Nephron (organoid): Measurements from ENCODE around the gene MX2.

Source experiments
- H3K27ac Mint-ChIP-seq, 3 experiments: 2 replicates each; pipeline ENCODE4 v1.8.0; 2020; ENCODE audit warnings: mixed read lengths in 3 of 3, mild to moderate bottlenecking in 2 of 3, moderate library complexity in 1 of 3
- H3K27me3 Mint-ChIP-seq: 2 replicates; pipeline ENCODE4 v1.8.0; 2021; ENCODE audit warnings: low read depth, mild to moderate bottlenecking, moderate library complexity, mixed read lengths
- H3K36me3 Mint-ChIP-seq: 2 replicates; pipeline ENCODE4 v1.8.0; 2020; ENCODE audit warnings: low read depth, mixed read lengths
- H3K4me1 Mint-ChIP-seq: 2 replicates; pipeline ENCODE4 v1.8.0; 2020; ENCODE audit warnings: mixed read lengths
- H3K4me3 Mint-ChIP-seq, 3 experiments: 2 replicates each; pipeline ENCODE4 v1.8.0; 2020; ENCODE audit warnings: mild to moderate bottlenecking in 3 of 3, mixed read lengths in 3 of 3, moderate library complexity in 2 of 3
- H3K9me3 Mint-ChIP-seq: 2 replicates; pipeline ENCODE4 v1.8.0; 2020; ENCODE audit warnings: mixed read lengths
- TF ChIP-seq, protein P1 (sequence below), 3 experiments: fragments of 200-600 bp; sonication (generic); IDR thresholded peaks; one replicate each; pipeline ENCODE4 v1.5.0; 2021; ENCODE audit warnings: antibody characterized with exemption in 3 of 3; ENCODE audit not compliant: unreplicated experiment in 3 of 3

MX2 gene

DNA sequence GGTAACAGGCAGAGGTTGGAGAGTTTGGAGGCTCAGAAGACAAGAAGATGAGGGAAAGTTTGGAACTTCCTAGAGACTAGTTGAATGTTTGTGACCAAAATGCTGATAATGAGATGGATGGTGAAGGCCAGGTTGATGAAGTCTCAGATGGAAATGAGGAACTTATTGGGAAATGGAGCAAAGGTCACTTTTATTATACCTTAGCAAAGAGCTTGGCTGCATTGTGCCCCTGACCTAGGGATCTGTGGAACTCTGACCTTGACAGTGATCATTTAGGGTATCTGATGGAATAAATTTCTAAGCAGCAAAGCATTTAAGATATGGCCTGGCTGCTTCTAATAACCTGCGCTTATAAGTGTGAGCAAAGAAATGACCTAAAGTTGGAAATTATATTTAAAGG lies 28.1 kb upstream of the MX2 start:
- no peaks in the 10 kb centered on the region for H3K4me1 Mint-ChIP-seq
- H3K36me3 Mint-ChIP-seq: no peaks in the 10 kb centered on the region
- H3K27ac Mint-ChIP-seq: no peak overlapping the region
- peaks cover 4% of the 10 kb centered on the region for H3K27me3 Mint-ChIP-seq
- H3K4me3 Mint-ChIP-seq: no peak overlapping the region
- TF ChIP-seq, protein P1, sequence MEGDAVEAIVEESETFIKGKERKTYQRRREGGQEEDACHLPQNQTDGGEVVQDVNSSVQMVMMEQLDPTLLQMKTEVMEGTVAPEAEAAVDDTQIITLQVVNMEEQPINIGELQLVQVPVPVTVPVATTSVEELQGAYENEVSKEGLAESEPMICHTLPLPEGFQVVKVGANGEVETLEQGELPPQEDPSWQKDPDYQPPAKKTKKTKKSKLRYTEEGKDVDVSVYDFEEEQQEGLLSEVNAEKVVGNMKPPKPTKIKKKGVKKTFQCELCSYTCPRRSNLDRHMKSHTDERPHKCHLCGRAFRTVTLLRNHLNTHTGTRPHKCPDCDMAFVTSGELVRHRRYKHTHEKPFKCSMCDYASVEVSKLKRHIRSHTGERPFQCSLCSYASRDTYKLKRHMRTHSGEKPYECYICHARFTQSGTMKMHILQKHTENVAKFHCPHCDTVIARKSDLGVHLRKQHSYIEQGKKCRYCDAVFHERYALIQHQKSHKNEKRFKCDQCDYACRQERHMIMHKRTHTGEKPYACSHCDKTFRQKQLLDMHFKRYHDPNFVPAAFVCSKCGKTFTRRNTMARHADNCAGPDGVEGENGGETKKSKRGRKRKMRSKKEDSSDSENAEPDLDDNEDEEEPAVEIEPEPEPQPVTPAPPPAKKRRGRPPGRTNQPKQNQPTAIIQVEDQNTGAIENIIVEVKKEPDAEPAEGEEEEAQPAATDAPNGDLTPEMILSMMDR (IDR thresholded peaks at IDR 0.05; ENCODE audit: unreplicated experiment in 3 of 3): no peak
- peaks cover 14% of the 10 kb centered on the region for H3K9me3 Mint-ChIP-seq

DNA sequence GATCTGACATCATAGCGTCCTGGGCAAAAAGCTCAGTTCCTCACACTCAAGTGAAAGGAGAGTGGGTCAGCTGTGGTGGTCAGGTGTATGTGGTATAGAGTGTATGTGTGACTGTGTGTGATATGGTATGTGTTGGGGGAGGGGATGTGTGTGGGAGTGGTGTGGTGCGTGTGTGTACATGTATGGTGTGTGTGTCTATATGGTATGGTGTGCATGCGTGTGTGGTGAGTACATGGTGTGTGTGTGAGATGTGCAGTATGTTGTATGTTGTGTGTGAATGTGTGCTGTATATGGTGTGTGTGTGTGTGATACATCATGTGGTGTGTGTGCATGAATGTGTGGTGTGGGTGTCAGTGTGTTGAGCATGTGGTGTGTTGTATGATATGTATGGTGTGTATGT lies 24.3 kb upstream of the MX2 start:
- H3K9me3 Mint-ChIP-seq: peaks cover 19% of the 10 kb centered on the region
- no peaks in the 10 kb centered on the region for H3K36me3 Mint-ChIP-seq
- H3K4me3 Mint-ChIP-seq: no peak overlapping the region
- TF ChIP-seq, protein P1 (IDR thresholded peaks at IDR 0.05; ENCODE audit: unreplicated experiment in 3 of 3): no peak
- no peak overlapping the region for H3K27ac Mint-ChIP-seq
- H3K4me1 Mint-ChIP-seq: no peaks in the 10 kb centered on the region
- H3K27me3 Mint-ChIP-seq: peaks cover 5% of the 10 kb centered on the region

DNA sequence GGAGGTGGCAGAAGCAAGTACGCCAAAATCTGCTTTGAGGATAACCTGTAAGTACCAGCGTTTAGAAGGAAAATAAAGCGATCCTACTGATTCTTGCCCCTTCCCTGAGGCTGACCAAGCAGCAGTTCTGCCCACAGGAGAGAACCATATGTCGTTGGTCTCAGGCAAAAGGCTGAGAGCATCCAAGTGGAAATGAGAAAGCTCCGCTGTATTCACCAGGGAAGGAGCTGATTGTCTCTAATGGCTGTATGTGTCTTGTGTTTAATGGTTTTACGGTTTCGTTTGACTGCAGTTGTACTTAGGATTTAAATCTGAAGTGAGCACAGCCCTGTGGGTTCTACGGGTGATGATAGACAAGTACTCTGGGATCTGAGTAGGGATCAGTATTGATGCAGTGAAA lies 23.4 kb upstream of the MX2 start:
- Mint-ChIP-seq H3K36me3 (no peaks in the 10 kb centered on the region), H3K9me3 (peaks cover 17% of the 10 kb centered on the region), H3K4me1 (no peaks in the 10 kb centered on the region), H3K27me3 (peaks cover 5% of the 10 kb centered on the region), H3K4me3 (no peak overlapping the region), H3K27ac (no peak overlapping the region)
- TF ChIP-seq, protein P1 (IDR thresholded peaks at IDR 0.05; ENCODE audit: unreplicated experiment in 3 of 3): no peak

DNA sequence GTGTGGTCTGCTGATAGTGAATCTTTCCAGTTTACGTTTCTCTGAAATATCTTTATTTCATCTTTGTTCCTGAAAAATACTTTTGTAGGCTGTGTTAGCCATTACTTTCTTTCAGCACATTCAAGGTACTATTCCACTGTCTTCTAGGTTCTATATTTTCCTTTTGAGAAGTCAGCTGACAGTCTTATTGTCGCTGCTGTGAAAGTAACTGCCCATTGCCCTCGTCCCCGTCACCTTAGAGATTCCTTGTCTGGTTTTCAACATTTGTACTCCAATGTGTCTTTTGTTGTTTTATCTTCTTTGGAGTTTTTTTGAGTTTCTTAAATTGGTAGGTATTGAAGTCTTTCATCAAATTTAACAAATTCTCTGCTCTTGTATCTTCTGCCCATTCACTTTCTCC lies 19.8 kb upstream of the MX2 start:
- Mint-ChIP-seq H3K4me1 (no peaks in the 10 kb centered on the region), H3K27me3 (peaks cover 9% of the 10 kb centered on the region), H3K4me3 (no peak overlapping the region), H3K36me3 (no peaks in the 10 kb centered on the region), H3K9me3 (peaks cover 5% of the 10 kb centered on the region), H3K27ac (no peak overlapping the region)
- TF ChIP-seq, protein P1 (IDR thresholded peaks at IDR 0.05; ENCODE audit: unreplicated experiment in 3 of 3): no peak

DNA sequence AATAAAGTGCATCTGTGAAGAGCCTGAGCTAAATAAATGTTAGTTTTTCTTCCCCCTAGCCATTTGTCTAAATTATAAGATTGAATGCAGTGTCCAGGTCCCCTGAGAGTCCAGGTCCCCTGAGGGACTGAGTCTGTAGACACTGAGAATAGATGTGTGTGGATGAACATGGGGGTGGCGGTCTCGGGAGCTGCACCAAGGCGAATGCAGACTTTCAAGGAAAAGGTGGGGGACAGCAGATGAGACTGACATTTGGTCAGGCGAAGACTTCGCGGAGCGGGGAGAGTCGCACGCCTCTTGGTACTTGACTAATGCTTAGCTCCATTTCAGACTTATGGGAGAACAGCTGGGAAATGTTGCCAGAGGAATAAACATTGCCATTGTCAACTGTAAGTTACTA lies 17.7 kb upstream of the MX2 start:
- H3K27ac Mint-ChIP-seq: no peak overlapping the region
- TF ChIP-seq, protein P1 (IDR thresholded peaks at IDR 0.05; ENCODE audit: unreplicated experiment in 3 of 3): no peak
- H3K4me3 Mint-ChIP-seq: no peak overlapping the region
- H3K27me3 Mint-ChIP-seq: peaks cover 4% of the 10 kb centered on the region
- H3K36me3 Mint-ChIP-seq: no peaks in the 10 kb centered on the region
- H3K9me3 Mint-ChIP-seq: peaks cover 5% of the 10 kb centered on the region
- no peaks in the 10 kb centered on the region for H3K4me1 Mint-ChIP-seq

DNA sequence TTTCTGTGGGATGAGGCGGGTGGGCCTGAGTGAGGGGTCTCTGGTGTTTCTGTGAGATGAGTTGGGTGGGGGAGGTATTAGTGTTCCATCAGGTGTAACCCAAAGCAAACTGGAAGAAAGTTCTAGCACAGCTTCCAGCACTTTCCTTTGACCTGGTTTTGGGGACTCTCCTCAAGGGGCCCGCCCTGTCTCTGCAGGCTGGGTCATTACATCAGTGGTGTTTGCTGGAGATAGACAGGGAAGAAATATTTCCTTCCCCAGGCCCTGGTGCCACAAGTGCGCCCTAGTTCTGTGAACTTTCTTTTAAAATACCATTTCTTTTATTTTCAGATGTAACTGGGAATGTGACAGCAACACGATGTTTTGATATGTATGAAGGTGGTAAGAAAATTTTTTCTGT lies 16.5 kb upstream of the MX2 start:
- TF ChIP-seq, protein P1 (IDR thresholded peaks at IDR 0.05; ENCODE audit: unreplicated experiment in 3 of 3): no peak
- Mint-ChIP-seq H3K27ac (no peak overlapping the region), H3K27me3 (peaks cover 4% of the 10 kb centered on the region), H3K9me3 (peaks cover 5% of the 10 kb centered on the region), H3K4me1 (no peaks in the 10 kb centered on the region), H3K36me3 (no peaks in the 10 kb centered on the region), H3K4me3 (no peak overlapping the region)
